ENCODE results near the gene LATS1.

LATS1 gene

GRCh38 chr6:149660028-149660427, 57.9 kb downstream of the LATS1 start:
- DNase-seq (ENCODE audit: low spot score), result no peak

- DNase-seq (ENCODE audit: low spot score), result no peak
Measured at GRCh38 chr6:149657441-149657840, 60.5 kb downstream of the LATS1 start.

GRCh38 chr6:149651056-149651455, 66.8 kb downstream of the LATS1 start:
- no peak for DNase-seq (ENCODE audit: low spot score)

- DNase-seq (ENCODE audit: low spot score), result peak; percentile 88
Measured at GRCh38 chr6:149648148-149649145, 69.5 kb downstream of the LATS1 start, which contains the start of gene KATNA1. TSS of gene KATNA1 (minus strand) at chr6:149648714. CDS start at chr6:149638547, 10,167 bp downstream.

GRCh38 chr6:149646599-149646998, 71.3 kb downstream of the LATS1 start:
- no peak for DNase-seq (ENCODE audit: low spot score)

- DNase-seq (ENCODE audit: low spot score), result no peak
Measured at GRCh38 chr6:149642829-149643580, 74.9 kb downstream of the LATS1 start.

GRCh38 chr6:149636124-149636523, 81.8 kb downstream of the LATS1 start:
- no peak for DNase-seq (ENCODE audit: low spot score)

- DNase-seq (ENCODE audit: low spot score), result no peak
Measured at GRCh38 chr6:149634315-149634714, 83.6 kb downstream of the LATS1 start.

GRCh38 chr6:149628875-149629510, 88.9 kb downstream of the LATS1 start:
- DNase-seq (ENCODE audit: low spot score), result no peak

- no peak for DNase-seq (ENCODE audit: low spot score)
Measured at GRCh38 chr6:149627672-149628071, 90.2 kb downstream of the LATS1 start.

GRCh38 chr6:149615805-149616204, 102.1 kb downstream of the LATS1 start:
- DNase-seq (ENCODE audit: low spot score), result no peak

- DNase-seq (ENCODE audit: low spot score), result no peak
Measured at GRCh38 chr6:149614337-149614736, 103.6 kb downstream of the LATS1 start.

- no peak for DNase-seq (ENCODE audit: low spot score)
Measured at GRCh38 chr6:149608381-149608982, 109.4 kb downstream of the LATS1 start.
